ENCODE results near the gene PSMC3. TPM values are rescaled to one million over a fixed set of nuclear protein-coding genes. Genes with fewer than 3 reads are reported as not detected.

The PSMC3 gene
- total RNA-seq, 1 experiment from 2014 or later = 275 TPM

DNA sequence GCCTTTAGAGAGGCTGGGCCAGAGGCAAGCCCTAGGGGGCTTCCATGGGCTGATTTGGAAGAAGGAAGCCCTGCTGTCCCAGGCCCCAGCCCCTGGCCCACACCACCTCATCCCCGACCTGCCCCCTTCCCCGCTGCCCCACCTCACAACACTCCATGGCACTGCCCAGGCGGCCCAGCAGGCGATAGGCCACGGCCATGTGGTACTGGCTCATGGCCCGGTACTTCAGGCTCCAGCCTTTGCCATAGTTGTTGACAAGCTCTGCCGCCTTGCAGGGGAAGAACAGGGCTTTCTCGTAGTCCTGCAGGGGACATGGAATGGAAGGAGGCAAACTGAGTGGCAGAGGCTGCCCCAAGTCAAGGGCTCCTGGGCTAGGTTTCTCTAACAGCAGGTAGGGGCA is 16.3 kb upstream of the PSMC3 start:
- Histone ChIP-seq H3K4me1 (ENCODE audit: insufficient read depth, low read length) (no peaks in the 10 kb centered on the region), H3K9ac (ENCODE audit: low read length) (no peak overlapping the region), H3K9me3 (ENCODE audit: low read length) (no peaks in the 10 kb centered on the region), H3K4me2 (ENCODE audit: low read length) (no peak overlapping the region), H2AFZ (ENCODE audit: low read length) (no peak overlapping the region), H3F3A (ENCODE audit: low read length, unreplicated experiment) (no peaks in the 10 kb centered on the region), H3K36me3 (ENCODE audit: low read depth, low read length) (no peaks in the 10 kb centered on the region), H3K27ac (ENCODE audit: low read length) (no peak overlapping the region), H3K9me2 (replicated peaks; ENCODE audit: low read length) (no peaks in the 10 kb centered on the region), H3K4me3 (ENCODE audit: low read length) (no peak overlapping the region), H4K20me1 (ENCODE audit: low read length) (no peaks in the 10 kb centered on the region), H3K27me3 (ENCODE audit: low read length) (no peaks in the 10 kb centered on the region), H3K79me2 (ENCODE audit: low read length) (no peaks in the 10 kb centered on the region)
- DNase-seq (no peak), ATAC-seq (no peak)
- ChIA-PET CTCF (no interaction called here), POLR2A (ENCODE audit: unreplicated experiment) (no interaction called here)
- BruUV-seq (replicated peaks) = no TSS peak
- no peak for TF ChIP-seq EZH2phosphoT487 (IDR thresholded peaks at IDR 0.05; ENCODE audit: borderline replicate concordance, low read length)
- TF ChIP-seq EZH2 (IDR thresholded peaks at IDR 0.05; ENCODE audit: low read length, unreplicated experiment) = no peak
- TF ChIP-seq, protein P1, sequence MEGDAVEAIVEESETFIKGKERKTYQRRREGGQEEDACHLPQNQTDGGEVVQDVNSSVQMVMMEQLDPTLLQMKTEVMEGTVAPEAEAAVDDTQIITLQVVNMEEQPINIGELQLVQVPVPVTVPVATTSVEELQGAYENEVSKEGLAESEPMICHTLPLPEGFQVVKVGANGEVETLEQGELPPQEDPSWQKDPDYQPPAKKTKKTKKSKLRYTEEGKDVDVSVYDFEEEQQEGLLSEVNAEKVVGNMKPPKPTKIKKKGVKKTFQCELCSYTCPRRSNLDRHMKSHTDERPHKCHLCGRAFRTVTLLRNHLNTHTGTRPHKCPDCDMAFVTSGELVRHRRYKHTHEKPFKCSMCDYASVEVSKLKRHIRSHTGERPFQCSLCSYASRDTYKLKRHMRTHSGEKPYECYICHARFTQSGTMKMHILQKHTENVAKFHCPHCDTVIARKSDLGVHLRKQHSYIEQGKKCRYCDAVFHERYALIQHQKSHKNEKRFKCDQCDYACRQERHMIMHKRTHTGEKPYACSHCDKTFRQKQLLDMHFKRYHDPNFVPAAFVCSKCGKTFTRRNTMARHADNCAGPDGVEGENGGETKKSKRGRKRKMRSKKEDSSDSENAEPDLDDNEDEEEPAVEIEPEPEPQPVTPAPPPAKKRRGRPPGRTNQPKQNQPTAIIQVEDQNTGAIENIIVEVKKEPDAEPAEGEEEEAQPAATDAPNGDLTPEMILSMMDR (conservative IDR thresholded peaks at IDR 0.05; ENCODE audit: low read depth, low read length) = no peak
- intact Hi-C loops (cut with micrococcal nuclease) = no loop called here

DNA sequence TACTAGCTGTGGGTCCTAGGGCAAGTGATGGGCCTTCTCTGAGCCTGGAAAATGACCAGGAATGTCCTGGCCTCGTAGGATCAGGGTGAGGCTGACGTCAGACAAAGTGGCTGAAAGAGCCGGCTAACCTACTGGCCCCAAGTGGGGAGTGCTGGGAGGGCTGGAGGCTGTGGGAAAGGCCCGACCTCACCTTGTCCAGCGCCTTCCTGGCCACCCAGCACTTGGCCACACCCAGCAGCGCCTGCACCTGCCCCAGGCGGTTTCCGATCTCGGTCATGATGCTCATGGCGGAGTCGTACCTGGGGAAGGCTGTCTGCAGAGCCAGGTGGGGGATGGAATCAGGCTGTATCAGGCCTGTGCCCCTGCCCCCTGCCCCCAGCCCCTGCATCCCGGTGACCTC is 15.2 kb upstream of the PSMC3 start:
- TF ChIP-seq, protein P1 (conservative IDR thresholded peaks at IDR 0.05; ENCODE audit: low read depth, low read length) = no peak
- TF ChIP-seq EZH2phosphoT487 (IDR thresholded peaks at IDR 0.05; ENCODE audit: borderline replicate concordance, low read length) (no peak), EZH2 (IDR thresholded peaks at IDR 0.05; ENCODE audit: low read length, unreplicated experiment) (no peak)
- BruUV-seq (replicated peaks) = no TSS peak

DNA sequence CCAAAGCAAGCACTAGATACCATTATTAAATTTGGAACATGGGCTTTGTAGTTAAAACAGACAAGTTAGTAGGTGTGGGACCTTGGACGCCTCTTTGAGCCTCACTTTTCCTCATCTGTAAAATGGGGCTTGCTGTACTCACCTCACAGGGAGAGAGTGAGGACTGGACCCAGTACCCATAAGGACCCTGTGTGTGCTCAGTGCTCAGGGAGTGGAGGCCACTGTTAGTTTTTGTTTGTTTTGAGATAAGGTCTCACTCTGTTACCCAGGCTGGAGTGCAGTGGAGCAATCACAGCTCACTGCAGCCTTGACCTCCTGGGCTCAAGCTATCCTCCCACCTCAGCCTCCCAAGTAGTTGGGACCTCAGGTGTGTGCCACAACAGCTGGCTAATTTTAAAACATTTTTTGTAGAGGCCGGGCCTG is 13.8 kb upstream of the PSMC3 start:
- no peaks in the 10 kb centered on the region for H3K9me2 ChIP-seq (replicated peaks; ENCODE audit: low read length)
- no peaks in the 10 kb centered on the region for H3K9me3 ChIP-seq (ENCODE audit: low read length)
- intact Hi-C loops (cut with micrococcal nuclease) = no loop called here
- no peaks in the 10 kb centered on the region for H4K20me1 ChIP-seq (ENCODE audit: low read length)
- no peaks in the 10 kb centered on the region for H3K27me3 ChIP-seq (ENCODE audit: low read length)
- POLR2A ChIA-PET (ENCODE audit: unreplicated experiment) = no interaction called here
- H3F3A ChIP-seq (ENCODE audit: low read length, unreplicated experiment) = no peaks in the 10 kb centered on the region
- H3K27ac ChIP-seq (ENCODE audit: low read length) = no peak overlapping the region
- DNase-seq = no peak
- H3K4me3 ChIP-seq (ENCODE audit: low read length) = no peak overlapping the region
- H3K4me2 ChIP-seq (ENCODE audit: low read length) = no peak overlapping the region
- H3K9ac ChIP-seq (ENCODE audit: low read length) = no peak overlapping the region
- H2AFZ ChIP-seq (ENCODE audit: low read length) = no peak overlapping the region
- ATAC-seq = no peak
- no TSS peak for BruUV-seq (replicated peaks)
- no peaks in the 10 kb centered on the region for H3K79me2 ChIP-seq (ENCODE audit: low read length)
- no peak for TF ChIP-seq EZH2phosphoT487 (IDR thresholded peaks at IDR 0.05; ENCODE audit: borderline replicate concordance, low read length)
- TF ChIP-seq, protein P1 (conservative IDR thresholded peaks at IDR 0.05; ENCODE audit: low read depth, low read length) = no peak
- TF ChIP-seq EZH2 (IDR thresholded peaks at IDR 0.05; ENCODE audit: low read length, unreplicated experiment) = no peak
- CTCF ChIA-PET = no interaction called here
- no peaks in the 10 kb centered on the region for H3K4me1 ChIP-seq (ENCODE audit: insufficient read depth, low read length)
- H3K36me3 ChIP-seq (ENCODE audit: low read depth, low read length) = no peaks in the 10 kb centered on the region

More for the DNA sequence above, 15.2 kb upstream of the PSMC3 start:
- ATAC-seq (no peak), DNase-seq (no peak)
- CTCF ChIA-PET = no interaction called here
- no peak overlapping the region for H2AFZ ChIP-seq (ENCODE audit: low read length)
- no peak overlapping the region for H3K4me3 ChIP-seq (ENCODE audit: low read length)
- H3K27ac ChIP-seq (ENCODE audit: low read length) = no peak overlapping the region
- no peaks in the 10 kb centered on the region for H3F3A ChIP-seq (ENCODE audit: low read length, unreplicated experiment)
- no peaks in the 10 kb centered on the region for H3K79me2 ChIP-seq (ENCODE audit: low read length)
- H3K9me3 ChIP-seq (ENCODE audit: low read length) = no peaks in the 10 kb centered on the region
- no peak overlapping the region for H3K4me2 ChIP-seq (ENCODE audit: low read length)
- no peaks in the 10 kb centered on the region for H3K36me3 ChIP-seq (ENCODE audit: low read depth, low read length)
- intact Hi-C loops (cut with micrococcal nuclease) = no loop called here
- POLR2A ChIA-PET (ENCODE audit: unreplicated experiment) = no interaction called here
- H4K20me1 ChIP-seq (ENCODE audit: low read length) = no peaks in the 10 kb centered on the region
- H3K27me3 ChIP-seq (ENCODE audit: low read length) = no peaks in the 10 kb centered on the region
- H3K9me2 ChIP-seq (replicated peaks; ENCODE audit: low read length) = no peaks in the 10 kb centered on the region
- H3K4me1 ChIP-seq (ENCODE audit: insufficient read depth, low read length) = no peaks in the 10 kb centered on the region
- no peak overlapping the region for H3K9ac ChIP-seq (ENCODE audit: low read length)
